ENCODE results near the gene C5orf22.
"Not testable (repeated sequence)": the region's sequence is repeated elsewhere in the genome, so short reads cannot be mapped to it uniquely, and the experiment has no call there.

Gene C5orf22

GRCh38 chr5:31530541-31531265 is 1.4 kb upstream of the C5orf22 start:
- H3K4me3 ChIP-seq (ENCODE audit: low read length) = peak overlapping the region; percentile 97
- no peak for TF ChIP-seq ZNF274 (IDR thresholded peaks at IDR 0.05; ENCODE audit: low read depth, low read length)

- no peak for TF ChIP-seq ZNF274 (IDR thresholded peaks at IDR 0.05; ENCODE audit: low read depth, low read length)
- peak overlapping the region; percentile 97 for H3K4me3 ChIP-seq (ENCODE audit: low read length)
Measured at GRCh38 chr5:31531543-31531887, 586 bp upstream of the C5orf22 start.

- H3K4me3 ChIP-seq (ENCODE audit: low read length) = no peak overlapping the region
- TF ChIP-seq ZNF274 (IDR thresholded peaks at IDR 0.05; ENCODE audit: low read depth, low read length) = no peak
Measured at GRCh38 chr5:31534527-31535046, 2.5 kb downstream of the C5orf22 start.

GRCh38 chr5:31536873-31537272 is 4.8 kb downstream of the C5orf22 start:
- no peak for TF ChIP-seq ZNF274 (IDR thresholded peaks at IDR 0.05; ENCODE audit: low read depth, low read length)
- H3K4me3 ChIP-seq (ENCODE audit: low read length) = no peak overlapping the region

GRCh38 chr5:31537349-31537748 is 5.2 kb downstream of the C5orf22 start:
- no peak for TF ChIP-seq ZNF274 (IDR thresholded peaks at IDR 0.05; ENCODE audit: low read depth, low read length)
- no peak overlapping the region for H3K4me3 ChIP-seq (ENCODE audit: low read length)

GRCh38 chr5:31537851-31538250 is 5.8 kb downstream of the C5orf22 start:
- TF ChIP-seq ZNF274 (IDR thresholded peaks at IDR 0.05; ENCODE audit: low read depth, low read length) = no peak
- no peak overlapping the region for H3K4me3 ChIP-seq (ENCODE audit: low read length)

GRCh38 chr5:31549114-31549513 is 17.0 kb downstream of the C5orf22 start:
- H3K4me3 ChIP-seq (ENCODE audit: low read length) = not testable (repeated sequence)

- H3K4me3 ChIP-seq (ENCODE audit: low read length) = no peak overlapping the region
- TF ChIP-seq ZNF274 (IDR thresholded peaks at IDR 0.05; ENCODE audit: low read depth, low read length) = no peak
Measured at GRCh38 chr5:31551878-31552277, 19.8 kb downstream of the C5orf22 start.

- no peak overlapping the region for H3K4me3 ChIP-seq (ENCODE audit: low read length)
- no peak for TF ChIP-seq ZNF274 (IDR thresholded peaks at IDR 0.05; ENCODE audit: low read depth, low read length)
Measured at GRCh38 chr5:31553863-31554262, 21.8 kb downstream of the C5orf22 start.

GRCh38 chr5:31554552-31554951 is 22.5 kb downstream of the C5orf22 start:
- TF ChIP-seq ZNF274 (IDR thresholded peaks at IDR 0.05; ENCODE audit: low read depth, low read length) = no peak
- no peak overlapping the region for H3K4me3 ChIP-seq (ENCODE audit: low read length)

- no peak overlapping the region for H3K4me3 ChIP-seq (ENCODE audit: low read length)
- TF ChIP-seq ZNF274 (IDR thresholded peaks at IDR 0.05; ENCODE audit: low read depth, low read length) = no peak
Measured at GRCh38 chr5:31556461-31556860, 24.4 kb downstream of the C5orf22 start.

- no peak for TF ChIP-seq ZNF274 (IDR thresholded peaks at IDR 0.05; ENCODE audit: low read depth, low read length)
- no peak overlapping the region for H3K4me3 ChIP-seq (ENCODE audit: low read length)
Measured at GRCh38 chr5:31559942-31560341, 27.8 kb downstream of the C5orf22 start.

- TF ChIP-seq ZNF274 (IDR thresholded peaks at IDR 0.05; ENCODE audit: low read depth, low read length) = no peak
- no peak overlapping the region for H3K4me3 ChIP-seq (ENCODE audit: low read length)
Measured at GRCh38 chr5:31561946-31562345, 29.8 kb downstream of the C5orf22 start.

- no peak for TF ChIP-seq ZNF274 (IDR thresholded peaks at IDR 0.05; ENCODE audit: low read depth, low read length)
- no peak overlapping the region for H3K4me3 ChIP-seq (ENCODE audit: low read length)
Measured at GRCh38 chr5:31563216-31563615, 31.1 kb downstream of the C5orf22 start.

GRCh38 chr5:31566362-31566761 is 34.3 kb downstream of the C5orf22 start:
- not testable (repeated sequence) for H3K4me3 ChIP-seq (ENCODE audit: low read length)

- no peak overlapping the region for H3K4me3 ChIP-seq (ENCODE audit: low read length)
- no peak for TF ChIP-seq ZNF274 (IDR thresholded peaks at IDR 0.05; ENCODE audit: low read depth, low read length)
Measured at GRCh38 chr5:31568302-31568835, 36.3 kb downstream of the C5orf22 start.
